IMR-90 (cell line): Measurements from ENCODE around the gene LMNB1.

Experiments used
- POLR2A ChIP-seq: IDR thresholded peaks from 2 replicates; pipeline ENCODE4 v1.6.1; 2012; ENCODE audit warnings: mild to moderate bottlenecking, low read depth, low read length
- RAD21 ChIP-seq: IDR thresholded peaks from 2 replicates; pipeline ENCODE4 v1.6.1; 2012; ENCODE audit warnings: low read length, improper control_type of control experiment
- RFX5 ChIP-seq: IDR thresholded peaks from 2 replicates; pipeline ENCODE4 v1.8.0; 2012; ENCODE audit warnings: low read depth, mild to moderate bottlenecking, low read length, moderate library complexity
- TF ChIP-seq, protein P1 (sequence below): conservative IDR thresholded peaks from 2 replicates; pipeline ENCODE4 v1.5.1; 2012; ENCODE audit warnings: mild to moderate bottlenecking, low read depth, low read length, improper control_type of control experiment
- TF ChIP-seq, protein P2 (sequence below): fragments of 150-350 bp; IDR thresholded peaks from 2 replicates; pipeline ENCODE4 v1.6.1; 2016; ENCODE audit warnings: low read depth, mild to moderate bottlenecking, low read length, moderate library complexity, borderline replicate concordance

DNA sequence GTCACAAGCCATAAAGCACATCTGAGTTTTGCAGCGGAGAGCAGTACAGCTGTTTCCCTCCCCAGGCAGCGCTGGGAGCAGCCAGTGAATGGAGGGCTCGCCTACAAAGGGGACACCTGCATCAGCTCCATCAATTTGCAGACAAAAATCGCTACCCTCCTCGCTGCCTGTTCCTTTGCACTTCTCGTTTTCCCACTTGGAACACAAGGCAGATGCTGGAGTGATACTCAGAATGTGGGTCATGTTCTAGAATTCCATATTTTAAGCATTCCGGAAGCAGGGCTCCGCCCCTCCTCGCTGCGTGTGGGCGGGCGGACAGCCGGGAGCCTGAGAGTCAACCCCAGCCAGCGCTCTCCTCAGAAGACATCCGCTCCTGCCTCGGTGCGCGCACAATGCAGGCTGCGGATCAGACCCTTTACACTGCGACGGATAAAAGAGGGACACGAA lies 92.1 kb downstream of the LMNB1 start:
- no peak for TF ChIP-seq POLR2A
- TF ChIP-seq, protein P1, sequence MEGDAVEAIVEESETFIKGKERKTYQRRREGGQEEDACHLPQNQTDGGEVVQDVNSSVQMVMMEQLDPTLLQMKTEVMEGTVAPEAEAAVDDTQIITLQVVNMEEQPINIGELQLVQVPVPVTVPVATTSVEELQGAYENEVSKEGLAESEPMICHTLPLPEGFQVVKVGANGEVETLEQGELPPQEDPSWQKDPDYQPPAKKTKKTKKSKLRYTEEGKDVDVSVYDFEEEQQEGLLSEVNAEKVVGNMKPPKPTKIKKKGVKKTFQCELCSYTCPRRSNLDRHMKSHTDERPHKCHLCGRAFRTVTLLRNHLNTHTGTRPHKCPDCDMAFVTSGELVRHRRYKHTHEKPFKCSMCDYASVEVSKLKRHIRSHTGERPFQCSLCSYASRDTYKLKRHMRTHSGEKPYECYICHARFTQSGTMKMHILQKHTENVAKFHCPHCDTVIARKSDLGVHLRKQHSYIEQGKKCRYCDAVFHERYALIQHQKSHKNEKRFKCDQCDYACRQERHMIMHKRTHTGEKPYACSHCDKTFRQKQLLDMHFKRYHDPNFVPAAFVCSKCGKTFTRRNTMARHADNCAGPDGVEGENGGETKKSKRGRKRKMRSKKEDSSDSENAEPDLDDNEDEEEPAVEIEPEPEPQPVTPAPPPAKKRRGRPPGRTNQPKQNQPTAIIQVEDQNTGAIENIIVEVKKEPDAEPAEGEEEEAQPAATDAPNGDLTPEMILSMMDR: no peak
- no peak for TF ChIP-seq RAD21
- no peak for TF ChIP-seq RFX5
- TF ChIP-seq, protein P2, sequence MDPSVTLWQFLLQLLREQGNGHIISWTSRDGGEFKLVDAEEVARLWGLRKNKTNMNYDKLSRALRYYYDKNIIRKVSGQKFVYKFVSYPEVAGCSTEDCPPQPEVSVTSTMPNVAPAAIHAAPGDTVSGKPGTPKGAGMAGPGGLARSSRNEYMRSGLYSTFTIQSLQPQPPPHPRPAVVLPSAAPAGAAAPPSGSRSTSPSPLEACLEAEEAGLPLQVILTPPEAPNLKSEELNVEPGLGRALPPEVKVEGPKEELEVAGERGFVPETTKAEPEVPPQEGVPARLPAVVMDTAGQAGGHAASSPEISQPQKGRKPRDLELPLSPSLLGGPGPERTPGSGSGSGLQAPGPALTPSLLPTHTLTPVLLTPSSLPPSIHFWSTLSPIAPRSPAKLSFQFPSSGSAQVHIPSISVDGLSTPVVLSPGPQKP: no peak
